ENCODE results near the gene DENND10.

DENND10 gene

GRCh38 chr10:119070395-119071165 is 33.3 kb upstream of the DENND10 start:
- H3K4me3 ChIP-seq (replicated peaks; ENCODE audit: low read depth, low read length), result no peak overlapping the region
- DNase-seq (ENCODE audit: low read depth), result no peak
- no peak for TF ChIP-seq CTCF (IDR thresholded peaks at IDR 0.05; ENCODE audit: low read length, missing control alignments)

- DNase-seq (ENCODE audit: low read depth), result no peak
- TF ChIP-seq CTCF (IDR thresholded peaks at IDR 0.05; ENCODE audit: low read length, missing control alignments), result no peak
- no peak overlapping the region for H3K4me3 ChIP-seq (replicated peaks; ENCODE audit: low read depth, low read length)
Observed at GRCh38 chr10:119073584-119073983, 30.3 kb upstream of the DENND10 start.

GRCh38 chr10:119078422-119079179 is 25.3 kb upstream of the DENND10 start:
- peak overlapping the region; percentile 76 for H3K4me3 ChIP-seq (replicated peaks; ENCODE audit: low read depth, low read length)
- TF ChIP-seq CTCF (IDR thresholded peaks at IDR 0.05; ENCODE audit: low read length, missing control alignments), result no peak
- DNase-seq (ENCODE audit: low read depth), result no peak

- DNase-seq (ENCODE audit: low read depth), result peak; percentile 80
- peak overlapping the region; percentile 76 for H3K4me3 ChIP-seq (replicated peaks; ENCODE audit: low read depth, low read length)
- no peak for TF ChIP-seq CTCF (IDR thresholded peaks at IDR 0.05; ENCODE audit: low read length, missing control alignments)
Observed at GRCh38 chr10:119079599-119080520, 24.1 kb upstream of the DENND10 start.

- H3K4me3 ChIP-seq (replicated peaks; ENCODE audit: low read depth, low read length), result peak within 1 kb of the TSS; percentile 76
- peak; percentile 93 for DNase-seq (ENCODE audit: low read depth)
- no peak for TF ChIP-seq CTCF (IDR thresholded peaks at IDR 0.05; ENCODE audit: low read length, missing control alignments)
Observed at GRCh38 chr10:119080521-119081259, 23.2 kb upstream of the DENND10 start, which contains the start of gene EIF3A. Gene EIF3A, minus strand, starts transcription at chr10:119080817. Its CDS starts 141 bp downstream, at chr10:119080676.

- H3K4me3 ChIP-seq (replicated peaks; ENCODE audit: low read depth, low read length), result no peak overlapping the region
- TF ChIP-seq CTCF (IDR thresholded peaks at IDR 0.05; ENCODE audit: low read length, missing control alignments), result no peak
- no peak for DNase-seq (ENCODE audit: low read depth)
Observed at GRCh38 chr10:119084896-119085295, 19.0 kb upstream of the DENND10 start.

Data from fibroblast of pulmonary artery (primary cell).